Stomach smooth muscle (tissue), 2 donors: ENCODE results near the gene DNAJC11.
"Not testable (repeated sequence)": the region's sequence is repeated elsewhere in the genome, so short reads cannot be mapped to it uniquely, and the experiment has no call there.

Experiments used
- H3K27ac ChIP-seq: one replicate; pipeline ENCODE4 v1.7.0; 2013; ENCODE audit warnings: mild to moderate bottlenecking, low read length, inconsistent platforms
- H3K27me3 ChIP-seq, 2 donors: one replicate each; pipeline ENCODE4 v1.7.0; 2013; ENCODE audit warnings: low read length in 2 of 2; ENCODE audit not compliant: insufficient read depth in 2 of 2, control insufficient read depth in 1 of 2
- H3K36me3 ChIP-seq, 2 donors: one replicate each; pipeline ENCODE4 v1.7.0; 2013; ENCODE audit warnings: low read length in 2 of 2; ENCODE audit not compliant: control insufficient read depth in 2 of 2, insufficient read depth in 2 of 2
- H3K4me1 ChIP-seq: one replicate; pipeline ENCODE4 v1.7.0; 2013; ENCODE audit warnings: low read length; ENCODE audit not compliant: control insufficient read depth, insufficient read depth
- H3K4me3 ChIP-seq, 2 donors: one replicate each; pipeline ENCODE4 v1.7.0; 2013; ENCODE audit warnings: low read length in 2 of 2
- H3K9ac ChIP-seq, 2 donors: one replicate each; pipeline ENCODE4 v1.7.0; 2013; ENCODE audit warnings: low read length in 2 of 2, mild to moderate bottlenecking in 1 of 2
- H3K9me3 ChIP-seq, 2 donors: one replicate each; pipeline ENCODE4 v1.7.0; 2013; ENCODE audit warnings: low read length in 2 of 2; ENCODE audit not compliant: control insufficient read depth in 2 of 2
- donor health status: healthy.
- donor health status: Pancreatic carcinoma.

DNAJC11 gene

GRCh38 chr1:6730473-6730872 is 28.9 kb upstream of the DNAJC11 start:
- Histone ChIP-seq H3K9ac (no peak overlapping the region), H3K27me3 (no peaks in the 10 kb centered on the region), H3K36me3 (no peaks in the 10 kb centered on the region), H3K27ac (no peak overlapping the region), H3K4me3 (no peak overlapping the region), H3K9me3 (no peaks in the 10 kb centered on the region), H3K4me1 (no peaks in the 10 kb centered on the region)

GRCh38 chr1:6727535-6727934 is 25.9 kb upstream of the DNAJC11 start:
- Histone ChIP-seq H3K4me3 (no peak overlapping the region), H3K9ac (no peak overlapping the region), H3K36me3 (no peaks in the 10 kb centered on the region), H3K9me3 (no peaks in the 10 kb centered on the region), H3K4me1 (peaks cover 5% of the 10 kb centered on the region), H3K27me3 (no peaks in the 10 kb centered on the region), H3K27ac (no peak overlapping the region)

GRCh38 chr1:6726253-6726652 is 24.6 kb upstream of the DNAJC11 start:
- H3K9me3 ChIP-seq: no peaks in the 10 kb centered on the region
- peaks cover 5% of the 10 kb centered on the region for H3K4me1 ChIP-seq
- no peak overlapping the region for H3K27ac ChIP-seq
- no peak overlapping the region for H3K9ac ChIP-seq
- H3K4me3 ChIP-seq: no peak overlapping the region
- H3K36me3 ChIP-seq: no peaks in the 10 kb centered on the region
- H3K27me3 ChIP-seq: no peaks in the 10 kb centered on the region

GRCh38 chr1:6724517-6725141 is 23.0 kb upstream of the DNAJC11 start:
- Histone ChIP-seq H3K27ac (no peak overlapping the region), H3K9me3 (no peaks in the 10 kb centered on the region), H3K9ac (no peak overlapping the region), H3K4me1 (peaks cover 5% of the 10 kb centered on the region), H3K27me3 (no peaks in the 10 kb centered on the region), H3K36me3 (no peaks in the 10 kb centered on the region), H3K4me3 (no peak overlapping the region)

- no peak overlapping the region for H3K9ac ChIP-seq
- H3K27ac ChIP-seq: no peak overlapping the region
- no peaks in the 10 kb centered on the region for H3K9me3 ChIP-seq
- H3K27me3 ChIP-seq: no peaks in the 10 kb centered on the region
- no peaks in the 10 kb centered on the region for H3K36me3 ChIP-seq
- peaks cover 5% of the 10 kb centered on the region for H3K4me1 ChIP-seq
- no peak overlapping the region for H3K4me3 ChIP-seq
Measured at GRCh38 chr1:6723621-6724428, 22.2 kb upstream of the DNAJC11 start.

GRCh38 chr1:6711174-6711573 is 9.6 kb upstream of the DNAJC11 start:
- Histone ChIP-seq H3K4me1 (no peaks in the 10 kb centered on the region), H3K9me3 (no peaks in the 10 kb centered on the region), H3K36me3 (no peaks in the 10 kb centered on the region), H3K9ac (no peak overlapping the region), H3K27ac (no peak overlapping the region), H3K27me3 (no peaks in the 10 kb centered on the region), H3K4me3 (no peak overlapping the region)

GRCh38 chr1:6704746-6705145 is 3.1 kb upstream of the DNAJC11 start:
- Histone ChIP-seq H3K9ac (no peak overlapping the region), H3K27me3 (no peaks in the 10 kb centered on the region), H3K9me3 (no peaks in the 10 kb centered on the region)

GRCh38 chr1:6703016-6703415 is 1.4 kb upstream of the DNAJC11 start:
- Histone ChIP-seq H3K9ac (no peak overlapping the region), H3K27ac (no peak overlapping the region), H3K9me3 (no peaks in the 10 kb centered on the region)

More at GRCh38 chr1:6704746-6705145, 3.1 kb upstream of the DNAJC11 start:
- no peaks in the 10 kb centered on the region for H3K36me3 ChIP-seq
- H3K4me3 ChIP-seq: no peak overlapping the region
- H3K4me1 ChIP-seq: peaks cover 25% of the 10 kb centered on the region
- H3K27ac ChIP-seq: peak overlapping the region; percentile 41

GRCh38 chr1:6700853-6701436 is 671 bp downstream of the DNAJC11 start:
- Histone ChIP-seq H3K27me3 (no peaks in the 10 kb centered on the region), H3K4me3 (peak overlapping the region; percentile 97), H3K36me3 (peaks cover 0 to 4% of the 10 kb centered on the region in 2 donors), H3K27ac (peak overlapping the region; percentile 60), H3K4me1 (peaks cover 25% of the 10 kb centered on the region), H3K9ac (peak overlapping the region; percentile 90 to 94), H3K9me3 (no peaks in the 10 kb centered on the region)

More at GRCh38 chr1:6703016-6703415, 1.4 kb upstream of the DNAJC11 start:
- Histone ChIP-seq H3K27me3 (no peaks in the 10 kb centered on the region), H3K36me3 (no peaks in the 10 kb centered on the region), H3K4me3 (no peak overlapping the region), H3K4me1 (peaks cover 25% of the 10 kb centered on the region)

- H3K9ac ChIP-seq, H3K4me3 ChIP-seq, H3K27me3 ChIP-seq, H3K27ac ChIP-seq, H3K9me3 ChIP-seq, H3K36me3 ChIP-seq: not testable (repeated sequence)
- peaks cover 25% of the 10 kb centered on the region for H3K4me1 ChIP-seq
Measured at GRCh38 chr1:6699915-6700314, 1.7 kb downstream of the DNAJC11 start.

GRCh38 chr1:6695868-6696267 is 5.7 kb downstream of the DNAJC11 start:
- H3K27me3 ChIP-seq: no peaks in the 10 kb centered on the region
- H3K36me3 ChIP-seq: peaks cover 3 to 4% of the 10 kb centered on the region in 2 donors
- H3K9ac ChIP-seq: no peak overlapping the region
- H3K9me3 ChIP-seq: no peaks in the 10 kb centered on the region
- H3K4me1 ChIP-seq: peaks cover 11% of the 10 kb centered on the region
- H3K27ac ChIP-seq: no peak overlapping the region
- no peak overlapping the region for H3K4me3 ChIP-seq
